Neuronal stem cell (in vitro differentiated cells): ENCODE measurements around the gene FXYD5.

ENCODE experiments used
- DNase-seq: peaks from one replicate; pipeline ENCODE4 v3.0.0-alpha.2; 2013; ENCODE audit warnings: low spot score
- H2AFZ ChIP-seq: one replicate; pipeline ENCODE4 v1.6.1; 2013; ENCODE audit warnings: mild to moderate bottlenecking, low read length, inconsistent platforms
- H2AK5ac ChIP-seq: 2 replicates; pipeline ENCODE4 v1.6.1; 2013; ENCODE audit warnings: low read depth, mild to moderate bottlenecking, inconsistent platforms, low read length, moderate library complexity, mixed read lengths
- H2BK120ac ChIP-seq: 2 replicates; pipeline ENCODE4 v1.6.1; 2013; ENCODE audit warnings: low read depth, mild to moderate bottlenecking, inconsistent platforms, low read length, moderate library complexity, mixed read lengths
- H2BK12ac ChIP-seq: one replicate; pipeline ENCODE4 v1.6.1; 2013; ENCODE audit warnings: low read length, inconsistent platforms
- H2BK15ac ChIP-seq: 2 replicates; pipeline ENCODE4 v1.6.1; 2013; ENCODE audit warnings: mild to moderate bottlenecking, low read length, inconsistent platforms, mixed read lengths
- H2BK5ac ChIP-seq: one replicate; pipeline ENCODE4 v1.6.1; 2013; ENCODE audit warnings: inconsistent platforms, mild to moderate bottlenecking, low read length, moderate library complexity
- H3K14ac ChIP-seq: one replicate; pipeline ENCODE4 v1.6.1; 2013; ENCODE audit warnings: low read length, inconsistent platforms
- H3K18ac ChIP-seq: 2 replicates; pipeline ENCODE4 v1.6.1; 2013; ENCODE audit warnings: low read length, inconsistent platforms
- H3K23ac ChIP-seq: 2 replicates; pipeline ENCODE4 v1.6.1; 2013; ENCODE audit warnings: low read depth, mild to moderate bottlenecking, mixed read lengths, low read length, inconsistent platforms; ENCODE audit not compliant: poor library complexity
- H3K27ac ChIP-seq: replicated peaks from 3 replicates; pipeline ENCODE4 v1.5.1; 2013; ENCODE audit warnings: low read length, inconsistent platforms
- H3K27me3 ChIP-seq, 3 experiments: 2 replicates each; pipeline ENCODE4 v1.6.1; 2013; ENCODE audit warnings: low read length in 3 of 3, mild to moderate bottlenecking in 2 of 3, inconsistent platforms in 1 of 3, low read depth in 1 of 3, mixed read lengths in 1 of 3, moderate library complexity in 1 of 3; ENCODE audit not compliant: control insufficient read depth in 3 of 3, insufficient read depth in 3 of 3
- H3K36me3 ChIP-seq, 2 donors: replicated peaks in 1 of 2; 2 replicates each; pipeline ENCODE4 v1.6.1; 2013; ENCODE audit warnings: low read length in 2 of 2; ENCODE audit not compliant: control insufficient read depth in 2 of 2, insufficient read depth in 2 of 2
- H3K4ac ChIP-seq: 2 replicates; pipeline ENCODE4 v1.6.1; 2013; ENCODE audit warnings: inconsistent platforms, mild to moderate bottlenecking, low read length, moderate library complexity
- H3K4me1 ChIP-seq, 2 donors: 1 replicate in 1 of 2; 2 replicates in 1 of 2; pipeline ENCODE4 v1.6.1; 2013; ENCODE audit warnings: low read length in 2 of 2, low read depth in 1 of 2; ENCODE audit not compliant: control insufficient read depth in 2 of 2, insufficient read depth in 1 of 2
- H3K4me2 ChIP-seq: one replicate; pipeline ENCODE4 v1.6.1; 2013; ENCODE audit warnings: mild to moderate bottlenecking, low read length, inconsistent platforms; ENCODE audit not compliant: insufficient read depth, poor library complexity, severe bottlenecking
- H3K4me3 ChIP-seq, 2 donors: 2 replicates each; pipeline ENCODE4 v1.5.1; 2013; ENCODE audit warnings: low read length in 2 of 2, mild to moderate bottlenecking in 2 of 2, inconsistent platforms in 1 of 2, moderate library complexity in 1 of 2
- H3K79me1 ChIP-seq: one replicate; pipeline ENCODE4 v1.6.1; 2013; ENCODE audit warnings: low read depth, mild to moderate bottlenecking, inconsistent platforms, low read length, moderate library complexity
- H3K9ac ChIP-seq: one replicate; pipeline ENCODE4 v1.6.1; 2013; ENCODE audit warnings: mild to moderate bottlenecking, low read depth, low read length, inconsistent platforms; ENCODE audit not compliant: poor library complexity
- H3K9me3 ChIP-seq, 2 donors: replicated peaks in 1 of 2; 2 replicates each; pipeline versions ENCODE3 to v1.6.1; 2013; ENCODE audit warnings: low read length in 2 of 2, mild to moderate bottlenecking in 2 of 2, inconsistent platforms in 1 of 2, low read depth in 1 of 2, mixed read lengths in 1 of 2, moderate library complexity in 1 of 2; ENCODE audit not compliant: control insufficient read depth in 2 of 2, insufficient read depth in 1 of 2
- H4K8ac ChIP-seq: one replicate; pipeline ENCODE4 v1.6.1; 2013; ENCODE audit warnings: low read depth, mild to moderate bottlenecking, inconsistent platforms, low read length, moderate library complexity
- H4K91ac ChIP-seq: one replicate; pipeline ENCODE4 v1.6.1; 2013; ENCODE audit warnings: low read length, low read depth, mild to moderate bottlenecking, inconsistent platforms; ENCODE audit not compliant: poor library complexity
- WGBS, 2 donors: extraction: QIAGEN DNeasy Blood & Tissue Kit; methylation state at CpG; one replicate each; pipeline ENCODE4 v1.1.7; 2013; ENCODE audit warnings: missing lambda C conversion rate in 2 of 2, mixed read lengths in 1 of 2; ENCODE audit not compliant: insufficient read length in 2 of 2, insufficient replicate concordance in 1 of 2; ENCODE audit errors: extremely low coverage in 2 of 2; 5-methylcytosine and 5-hydroxymethylcytosine counted together

The FXYD5 gene

GRCh38 chr19:35159606-35160005 is 5.1 kb downstream of the FXYD5 start:
- H3K4me1 ChIP-seq: peaks cover 2 to 5% of the 10 kb centered on the region in 2 donors
- no peaks in the 10 kb centered on the region for H3K36me3 ChIP-seq
- H3K4me3 ChIP-seq: no peak overlapping the region
- no peaks in the 10 kb centered on the region for H3K79me1 ChIP-seq
- H3K4me2 ChIP-seq: no peak overlapping the region
- no peak overlapping the region for H3K23ac ChIP-seq
- no peak overlapping the region for H2BK12ac ChIP-seq
- no peak overlapping the region for H2BK5ac ChIP-seq
- no CpG with 5 or more reads among the region's 8 CpGs for WGBS, 2 donors
- no peak for DNase-seq
- no peak overlapping the region for H2BK120ac ChIP-seq
- no peak overlapping the region for H3K18ac ChIP-seq
- H2AK5ac ChIP-seq: no peak overlapping the region
- no peak overlapping the region for H2AFZ ChIP-seq
- H2BK15ac ChIP-seq: no peak overlapping the region
- no peak overlapping the region for H3K27ac ChIP-seq
- no peak overlapping the region for H3K9ac ChIP-seq
- H3K27me3 ChIP-seq: peaks cover 0 to 36% (median 13%) of the 10 kb centered on the region in 3 experiments
- peaks cover 0 to 8% of the 10 kb centered on the region in 2 donors for H3K9me3 ChIP-seq
- no peak overlapping the region for H3K14ac ChIP-seq
- no peak overlapping the region for H3K4ac ChIP-seq
- no peak overlapping the region for H4K8ac ChIP-seq
- no peak overlapping the region for H4K91ac ChIP-seq

GRCh38 chr19:35160629-35161433 is 6.3 kb downstream of the FXYD5 start:
- WGBS, 2 donors: no CpG with 5 or more reads among the region's 9 CpGs
- H3K9ac ChIP-seq: no peak overlapping the region
- H3K27me3 ChIP-seq: peaks cover 0 to 24% (median 1%) of the 10 kb centered on the region in 3 experiments
- H3K18ac ChIP-seq: no peak overlapping the region
- no peak overlapping the region for H3K4me3 ChIP-seq
- H2BK12ac ChIP-seq: no peak overlapping the region
- H3K27ac ChIP-seq: no peak overlapping the region
- no peak for DNase-seq
- H3K23ac ChIP-seq: no peak overlapping the region
- H3K14ac ChIP-seq: no peak overlapping the region
- H4K91ac ChIP-seq: no peak overlapping the region
- H3K9me3 ChIP-seq: peaks cover 0 to 16% of the 10 kb centered on the region in 2 donors
- no peaks in the 10 kb centered on the region for H3K36me3 ChIP-seq
- no peak overlapping the region for H4K8ac ChIP-seq
- H2AK5ac ChIP-seq: no peak overlapping the region
- H2AFZ ChIP-seq: no peak overlapping the region
- H3K4me1 ChIP-seq: no peaks in the 10 kb centered on the region
- no peak overlapping the region for H2BK15ac ChIP-seq
- H3K4ac ChIP-seq: no peak overlapping the region
- no peak overlapping the region for H2BK120ac ChIP-seq
- no peak overlapping the region for H2BK5ac ChIP-seq
- H3K79me1 ChIP-seq: no peaks in the 10 kb centered on the region
- H3K4me2 ChIP-seq: no peak overlapping the region

GRCh38 chr19:35161434-35161743 is 6.9 kb downstream of the FXYD5 start:
- H4K8ac ChIP-seq: no peak overlapping the region
- H4K91ac ChIP-seq: no peak overlapping the region
- H2BK5ac ChIP-seq: no peak overlapping the region
- H3K14ac ChIP-seq: no peak overlapping the region
- peaks cover under 1 to 20% of the 10 kb centered on the region in 2 donors for H3K9me3 ChIP-seq
- H3K4me2 ChIP-seq: no peak overlapping the region
- H3K9ac ChIP-seq: no peak overlapping the region
- H3K4me3 ChIP-seq: peak overlapping the region in 1 of 2 donors; percentile 4
- no peak overlapping the region for H2BK120ac ChIP-seq
- no peak overlapping the region for H3K4ac ChIP-seq
- no peak overlapping the region for H2BK12ac ChIP-seq
- no peak overlapping the region for H3K18ac ChIP-seq
- H3K36me3 ChIP-seq: no peaks in the 10 kb centered on the region
- no peak overlapping the region for H3K23ac ChIP-seq
- H3K79me1 ChIP-seq: no peaks in the 10 kb centered on the region
- no peak overlapping the region for H3K27ac ChIP-seq
- peaks cover 0 to 19% (median 0%) of the 10 kb centered on the region in 3 experiments for H3K27me3 ChIP-seq
- H3K4me1 ChIP-seq: no peaks in the 10 kb centered on the region
- no CpG with 5 or more reads among the region's 2 CpGs for WGBS, 2 donors
- H2AFZ ChIP-seq: no peak overlapping the region
- no peak for DNase-seq
- H2BK15ac ChIP-seq: no peak overlapping the region
- no peak overlapping the region for H2AK5ac ChIP-seq

DNA sequence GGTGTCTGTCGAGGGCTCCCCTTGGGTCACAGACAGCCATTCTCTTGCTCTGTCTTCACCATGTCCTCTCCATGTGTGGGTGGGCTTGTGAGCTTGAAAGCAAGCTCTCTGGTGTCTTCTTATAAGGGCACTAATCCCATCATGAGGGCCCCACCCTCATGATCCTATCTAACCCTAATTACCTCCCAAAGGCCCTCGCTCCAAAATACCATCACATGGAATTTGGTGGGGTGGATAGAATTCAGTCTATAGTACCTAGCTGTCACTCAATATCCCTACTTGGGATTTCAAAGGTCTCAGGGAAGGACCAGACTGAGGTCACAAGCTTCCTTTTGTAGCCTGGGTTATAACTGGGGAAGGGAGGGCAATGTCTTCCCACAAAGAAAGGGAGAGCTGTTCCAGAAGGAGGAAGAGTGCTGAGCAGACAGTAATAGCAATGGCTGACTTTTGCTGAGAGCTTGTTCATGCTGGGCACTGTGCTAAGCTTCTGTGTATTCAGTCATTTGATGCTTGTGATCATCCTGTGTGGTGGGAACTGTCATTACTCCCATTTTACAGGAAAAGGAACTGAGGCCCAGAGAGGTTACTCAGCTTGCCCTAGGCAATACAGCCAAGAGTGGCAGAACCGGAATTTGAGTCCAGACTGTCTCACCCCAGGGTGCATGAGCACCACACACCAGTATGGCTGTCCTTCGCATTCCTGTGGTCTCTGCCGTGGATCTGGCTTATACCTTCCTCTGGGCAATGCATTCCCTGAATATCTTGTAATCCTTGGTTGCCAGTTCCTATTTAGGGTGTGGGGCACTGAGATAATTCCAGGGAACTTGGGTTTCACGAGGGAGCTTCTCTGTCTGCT is 8.2 kb downstream of the FXYD5 start:
- peaks cover 4 to 20% of the 10 kb centered on the region in 2 donors for H3K9me3 ChIP-seq
- no peak overlapping the region for H3K9ac ChIP-seq
- no peak overlapping the region for H2BK15ac ChIP-seq
- no peak overlapping the region for H2BK120ac ChIP-seq
- no peak overlapping the region for H3K4me3 ChIP-seq
- H3K18ac ChIP-seq: no peak overlapping the region
- H3K27me3 ChIP-seq: peaks cover 0 to 7% (median 0%) of the 10 kb centered on the region in 3 experiments
- no peak overlapping the region for H4K8ac ChIP-seq
- no peak overlapping the region for H3K4me2 ChIP-seq
- H3K79me1 ChIP-seq: no peaks in the 10 kb centered on the region
- DNase-seq: no peak
- H2BK12ac ChIP-seq: no peak overlapping the region
- H3K36me3 ChIP-seq: peaks cover 0 to 3% of the 10 kb centered on the region in 2 donors
- no peak overlapping the region for H3K14ac ChIP-seq
- WGBS, 2 donors: no CpG with 5 or more reads among the region's 6 CpGs
- peaks cover 0 to 5% of the 10 kb centered on the region in 2 donors for H3K4me1 ChIP-seq
- H2AK5ac ChIP-seq: no peak overlapping the region
- H3K27ac ChIP-seq: no peak overlapping the region
- no peak overlapping the region for H4K91ac ChIP-seq
- no peak overlapping the region for H2AFZ ChIP-seq
- H3K4ac ChIP-seq: no peak overlapping the region
- no peak overlapping the region for H2BK5ac ChIP-seq
- no peak overlapping the region for H3K23ac ChIP-seq
